Measurements from ENCODE around the gene RNF38.
"Not testable (repeated sequence)": the region's sequence is repeated elsewhere in the genome, so short reads cannot be mapped to it uniquely, and the experiment has no call there.

Gene RNF38

DNA sequence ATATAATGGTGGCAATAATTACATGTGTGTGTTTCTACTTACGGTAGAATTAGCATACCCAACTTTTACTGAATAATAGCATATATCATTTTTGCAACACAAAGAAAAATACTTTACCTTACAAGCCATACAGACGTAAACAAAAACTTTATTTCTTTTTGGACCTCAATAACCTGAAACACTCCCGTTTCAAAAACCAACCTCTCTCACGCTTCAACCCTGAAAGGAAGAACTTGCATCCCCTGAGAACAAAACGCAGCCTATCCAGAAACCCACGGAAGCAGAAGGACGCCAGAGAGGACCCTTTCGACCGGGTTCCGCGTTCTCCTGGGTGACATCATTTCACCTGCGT lies at the start of gene RNF38:
Gene RNF38, minus strand, starts transcription at position 290 of the 352 bp plus-strand sequence. Its CDS starts 161 bp downstream, at position 129.
- H3K9me3 Mint-ChIP-seq: no peaks in the 10 kb centered on the region
- peaks cover 12% of the 10 kb centered on the region for H3K36me3 Mint-ChIP-seq (ENCODE audit: low read depth)
- H3K27me3 Mint-ChIP-seq (ENCODE audit: low read depth): no peaks in the 10 kb centered on the region
- TF ChIP-seq, protein P1, sequence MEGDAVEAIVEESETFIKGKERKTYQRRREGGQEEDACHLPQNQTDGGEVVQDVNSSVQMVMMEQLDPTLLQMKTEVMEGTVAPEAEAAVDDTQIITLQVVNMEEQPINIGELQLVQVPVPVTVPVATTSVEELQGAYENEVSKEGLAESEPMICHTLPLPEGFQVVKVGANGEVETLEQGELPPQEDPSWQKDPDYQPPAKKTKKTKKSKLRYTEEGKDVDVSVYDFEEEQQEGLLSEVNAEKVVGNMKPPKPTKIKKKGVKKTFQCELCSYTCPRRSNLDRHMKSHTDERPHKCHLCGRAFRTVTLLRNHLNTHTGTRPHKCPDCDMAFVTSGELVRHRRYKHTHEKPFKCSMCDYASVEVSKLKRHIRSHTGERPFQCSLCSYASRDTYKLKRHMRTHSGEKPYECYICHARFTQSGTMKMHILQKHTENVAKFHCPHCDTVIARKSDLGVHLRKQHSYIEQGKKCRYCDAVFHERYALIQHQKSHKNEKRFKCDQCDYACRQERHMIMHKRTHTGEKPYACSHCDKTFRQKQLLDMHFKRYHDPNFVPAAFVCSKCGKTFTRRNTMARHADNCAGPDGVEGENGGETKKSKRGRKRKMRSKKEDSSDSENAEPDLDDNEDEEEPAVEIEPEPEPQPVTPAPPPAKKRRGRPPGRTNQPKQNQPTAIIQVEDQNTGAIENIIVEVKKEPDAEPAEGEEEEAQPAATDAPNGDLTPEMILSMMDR (IDR thresholded peaks at IDR 0.05; ENCODE audit: unreplicated experiment in 3 of 3): no peak
- peak within 1 kb of the TSS; percentile 90 to 98 (median 97) for H3K27ac Mint-ChIP-seq
- peak within 1 kb of the TSS; percentile 95 to 97 (median 96) for H3K4me3 Mint-ChIP-seq
- H3K4me1 Mint-ChIP-seq: peaks cover 39% of the 10 kb centered on the region

DNA sequence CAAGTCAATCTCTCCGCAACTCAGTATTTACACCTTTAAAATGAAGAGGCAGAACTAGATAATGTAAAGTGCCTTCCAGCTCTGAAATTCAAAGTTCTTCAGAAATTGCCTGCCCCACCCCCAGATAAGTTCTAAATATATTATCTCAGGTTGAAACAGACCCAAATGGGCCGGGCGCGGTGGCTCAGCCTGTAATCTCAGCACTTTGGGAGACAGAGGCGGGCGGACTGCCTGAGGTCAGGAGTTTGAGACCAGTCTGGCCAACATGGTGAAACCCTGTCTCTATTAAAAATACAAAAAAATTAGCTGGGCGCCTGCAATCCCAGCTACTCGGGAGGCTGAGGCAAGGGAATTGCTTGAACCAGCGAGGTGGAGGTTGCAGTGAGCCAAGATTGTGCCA lies 48.5 kb upstream of the RNF38 start:
- H3K36me3 Mint-ChIP-seq (ENCODE audit: low read depth); H3K4me1 Mint-ChIP-seq; H3K4me3 Mint-ChIP-seq; H3K27ac Mint-ChIP-seq; H3K9me3 Mint-ChIP-seq; H3K27me3 Mint-ChIP-seq (ENCODE audit: low read depth): not testable (repeated sequence)

DNA sequence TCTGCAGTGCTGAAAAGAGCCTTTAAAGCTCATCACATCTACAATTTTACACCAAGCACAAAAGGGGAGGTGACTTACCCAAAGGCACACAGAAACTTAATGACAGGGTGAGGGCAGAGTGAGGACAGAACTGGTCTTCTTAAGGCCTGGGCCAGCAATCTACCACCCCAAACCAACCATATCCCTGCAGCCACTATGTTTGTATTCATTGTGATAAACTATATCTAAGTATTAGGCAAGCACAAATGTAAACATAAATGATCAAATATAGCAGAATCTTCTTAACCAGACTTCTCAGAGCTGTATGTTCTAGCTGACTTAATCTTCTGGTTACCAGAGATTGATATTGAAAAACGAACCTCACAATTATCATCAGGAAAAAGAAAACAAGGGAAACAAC lies 47.9 kb upstream of the RNF38 start:
- H3K27ac Mint-ChIP-seq: no peak overlapping the region
- no peaks in the 10 kb centered on the region for H3K36me3 Mint-ChIP-seq (ENCODE audit: low read depth)
- H3K27me3 Mint-ChIP-seq (ENCODE audit: low read depth): no peaks in the 10 kb centered on the region
- H3K9me3 Mint-ChIP-seq: no peaks in the 10 kb centered on the region
- no peak overlapping the region for H3K4me3 Mint-ChIP-seq
- TF ChIP-seq, protein P1 (IDR thresholded peaks at IDR 0.05; ENCODE audit: unreplicated experiment in 3 of 3): no peak
- no peaks in the 10 kb centered on the region for H3K4me1 Mint-ChIP-seq

DNA sequence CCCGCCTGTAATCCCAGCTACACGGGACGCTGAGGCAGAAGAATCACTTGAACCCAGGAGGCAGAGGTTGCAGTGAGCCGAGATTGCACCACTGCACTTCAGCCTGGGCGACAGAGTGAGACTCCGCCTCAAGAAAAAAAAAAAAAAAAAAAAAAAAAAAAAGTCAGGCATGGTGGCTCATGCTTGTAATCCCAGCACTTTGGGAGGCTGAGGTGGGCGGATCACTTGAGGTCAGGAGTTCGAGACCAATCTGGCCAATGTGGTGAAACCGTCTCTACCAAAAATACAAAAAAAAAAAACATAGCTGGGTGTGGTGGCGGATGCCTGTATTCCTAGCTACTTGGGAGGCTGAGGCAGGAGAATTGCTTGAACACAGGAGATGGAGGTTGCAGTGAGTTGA lies 46.6 kb upstream of the RNF38 start:
- not testable (repeated sequence) for H3K4me3 Mint-ChIP-seq; H3K27ac Mint-ChIP-seq; H3K36me3 Mint-ChIP-seq (ENCODE audit: low read depth); H3K4me1 Mint-ChIP-seq; H3K9me3 Mint-ChIP-seq; H3K27me3 Mint-ChIP-seq (ENCODE audit: low read depth)

DNA sequence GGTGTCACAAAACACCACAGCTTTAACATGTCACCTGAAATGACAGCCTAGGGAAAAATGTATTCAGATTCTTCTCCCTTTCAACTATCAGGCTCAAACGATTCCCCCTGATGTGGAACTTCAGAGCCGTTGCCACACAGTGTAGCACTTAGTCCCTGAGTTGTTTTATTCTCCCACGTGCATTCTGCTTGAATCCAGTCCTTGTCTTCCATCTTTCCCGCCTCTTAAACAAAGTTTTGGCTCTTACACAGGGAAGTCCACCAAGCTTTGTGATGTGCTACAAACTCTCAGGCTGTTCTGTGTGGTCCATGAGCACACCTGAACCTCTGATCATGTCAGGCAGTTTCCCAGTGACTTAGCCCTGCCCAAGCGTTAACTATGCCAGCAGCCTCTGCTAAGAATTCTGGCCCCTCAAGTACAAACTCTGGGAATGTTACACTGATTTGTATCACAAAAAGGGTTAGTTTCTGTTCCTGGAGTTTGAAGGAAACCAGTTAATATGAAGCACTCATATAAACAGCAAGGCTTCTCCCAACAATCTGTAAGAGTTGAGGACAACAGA lies 45.8 kb upstream of the RNF38 start:
- Mint-ChIP-seq H3K27me3 (ENCODE audit: low read depth) (no peaks in the 10 kb centered on the region), H3K4me1 (no peaks in the 10 kb centered on the region), H3K4me3 (no peak overlapping the region), H3K27ac (no peak overlapping the region), H3K9me3 (no peaks in the 10 kb centered on the region), H3K36me3 (ENCODE audit: low read depth) (peaks cover 5% of the 10 kb centered on the region)
- TF ChIP-seq, protein P1 (IDR thresholded peaks at IDR 0.05; ENCODE audit: unreplicated experiment in 3 of 3): no peak

DNA sequence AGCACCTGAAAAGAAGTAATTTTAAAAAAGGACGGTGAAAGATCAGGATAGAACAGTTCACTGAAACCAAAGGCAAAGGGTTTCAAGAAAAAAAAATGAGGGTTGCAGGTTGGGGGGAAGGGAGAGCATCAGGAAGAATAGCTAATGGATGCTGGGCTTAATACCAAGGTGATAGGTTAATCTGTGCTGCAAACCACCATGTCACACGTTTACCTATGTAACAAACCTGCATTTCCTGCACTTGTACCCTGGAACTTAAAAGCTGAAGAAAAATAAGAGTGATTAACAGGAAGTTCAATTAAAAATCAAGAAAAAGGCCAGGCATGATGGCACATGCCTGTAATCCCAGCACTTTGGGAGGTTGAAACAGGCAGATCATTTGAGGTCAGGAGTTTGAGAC lies 44.1 kb upstream of the RNF38 start:
- H3K9me3 Mint-ChIP-seq: no peaks in the 10 kb centered on the region
- TF ChIP-seq, protein P1 (IDR thresholded peaks at IDR 0.05; ENCODE audit: unreplicated experiment in 3 of 3): no peak
- H3K4me1 Mint-ChIP-seq: no peaks in the 10 kb centered on the region
- peaks cover 10% of the 10 kb centered on the region for H3K36me3 Mint-ChIP-seq (ENCODE audit: low read depth)
- H3K4me3 Mint-ChIP-seq: no peak overlapping the region
- H3K27ac Mint-ChIP-seq: no peak overlapping the region
- no peaks in the 10 kb centered on the region for H3K27me3 Mint-ChIP-seq (ENCODE audit: low read depth)

DNA sequence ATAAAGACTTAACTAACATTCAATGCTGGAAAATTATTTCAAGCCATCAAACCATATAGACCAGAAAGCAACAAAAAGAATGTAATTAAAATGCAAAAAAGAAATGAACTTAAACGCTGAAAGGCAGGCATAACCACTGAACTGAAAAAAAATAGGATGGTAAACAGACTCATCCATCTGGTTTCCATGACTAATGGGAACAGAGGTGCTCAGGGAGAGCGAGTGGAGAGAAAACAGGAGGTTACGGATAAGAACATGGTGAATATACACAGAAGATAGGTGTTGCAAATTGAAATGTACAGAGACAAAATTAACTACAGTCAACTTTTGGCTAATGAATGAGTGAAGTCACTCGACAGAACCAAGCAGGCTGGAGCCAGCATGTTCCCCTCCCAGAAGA lies 43.5 kb upstream of the RNF38 start:
- TF ChIP-seq, protein P1 (IDR thresholded peaks at IDR 0.05; ENCODE audit: unreplicated experiment in 3 of 3): no peak
- H3K36me3 Mint-ChIP-seq (ENCODE audit: low read depth): peaks cover 10% of the 10 kb centered on the region
- no peaks in the 10 kb centered on the region for H3K9me3 Mint-ChIP-seq
- no peak overlapping the region for H3K27ac Mint-ChIP-seq
- no peaks in the 10 kb centered on the region for H3K27me3 Mint-ChIP-seq (ENCODE audit: low read depth)
- no peaks in the 10 kb centered on the region for H3K4me1 Mint-ChIP-seq
- no peak overlapping the region for H3K4me3 Mint-ChIP-seq

Data from nephron (organoid).